ENCODE measurements around the gene IMPDH2. TPM values are rescaled to one million over a fixed set of nuclear protein-coding genes. Genes with fewer than 3 reads are reported as not detected.

IMPDH2 gene
- total and polyA plus RNA-seq, 2 of the 8 experiments (the other 6 are each of a cell fraction or from before 2014, with no cell fraction given) = 374 to 409 TPM

GRCh38 chr3:49028673-49029562, at the start of gene IMPDH2 (continued):
- TF ChIP-seq USF2 (IDR thresholded peaks at IDR 0.05; ENCODE audit: low read length) (no peak), CTCF (IDR thresholded peaks at IDR 0.05; ENCODE audit: control extremely low read depth in 1 of 3, insufficient read depth in 1 of 3, low read depth in 1 of 3, low read length in 3 of 3) (0 out of 4 replicates have a peak, but pooled peaks of 1 of the 3 experiments have one; percentile 1), SIRT6 (IDR thresholded peaks at IDR 0.05; ENCODE audit: low read length) (no peak), NANOG (IDR thresholded peaks at IDR 0.05; ENCODE audit: insufficient read depth, low read depth, low read length, poor library complexity, severe bottlenecking) (no peak), RBBP5 (IDR thresholded peaks at IDR 0.05; ENCODE audit: borderline replicate concordance, low read depth, low read length) (no peak), CTBP2 (IDR thresholded peaks at IDR 0.05; ENCODE audit: borderline replicate concordance, insufficient read depth, insufficient read length, low read length) (no peak), SAP30 (IDR thresholded peaks at IDR 0.05; ENCODE audit: insufficient read depth, insufficient replicate concordance, low read length) (peak; percentile 78), BACH1 (IDR thresholded peaks at IDR 0.05; ENCODE audit: low read length) (no peak; the same call in 1 of the 2 replicates), POLR2AphosphoS5 (IDR thresholded peaks at IDR 0.05; ENCODE audit: low read depth, low read length) (peak; percentile 98), TEAD4 (IDR thresholded peaks at IDR 0.05; ENCODE audit: low read depth, low read length) (no peak; the same call in 1 of the 2 replicates), HDAC2 (IDR thresholded peaks at IDR 0.05; ENCODE audit: borderline replicate concordance in 1 of 2, low read depth in 2 of 2, low read length in 2 of 2) (peak in 1 of 2 experiments; percentile 71; a peak in 1 of 4 replicates), SP2 (IDR thresholded peaks at IDR 0.05; ENCODE audit: low read length) (no peak), GTF2F1 (IDR thresholded peaks at IDR 0.05; ENCODE audit: borderline replicate concordance, low read depth, low read length) (peak; percentile 21; the same call in 1 of the 2 replicates), KDM5A (IDR thresholded peaks at IDR 0.05; ENCODE audit: low read length) (0 out of 2 replicates have a peak, but pooled peaks have one; percentile 35), CBX8 (IDR thresholded peaks at IDR 0.05; ENCODE audit: borderline replicate concordance, low read depth, low read length) (no peak), FOSL1 (IDR thresholded peaks at IDR 0.05; ENCODE audit: insufficient read depth, low read depth, low read length) (no peak), PHF8 (conservative IDR thresholded peaks at IDR 0.05; ENCODE audit: low read depth, low read length) (peak; percentile 95), RAD21 (IDR thresholded peaks at IDR 0.05 in 1 of 2, conservative IDR thresholded peaks at IDR 0.05 in 1 of 2; ENCODE audit: low read depth in 2 of 2, low read length in 2 of 2) (peak in 1 of 2 experiments; percentile 16; a peak in 1 of 4 replicates)

All from H1 (cell line).